IMR-90 (cell line): Measurements from ENCODE around the gene GSG1. TPM values are rescaled to one million over a fixed set of nuclear protein-coding genes. Genes with fewer than 3 reads are reported as not detected.

ENCODE experiments used
- ATAC-seq: fragments of 200-7000 bp; cut with Tn5 transposase; 2 replicates; pipeline ENCODE4 v1.9.1; 2020; ENCODE audit warnings: low read depth, mild to moderate bottlenecking, moderate library complexity
- BruUV-seq: library from RNA; stranded (reverse); fragments of 400-500 nt; replicated peaks from 2 replicates; lab custom pipeline; 2021; lab: Mats Ljungman, UMichigan
- CTCF ChIA-PET: fragments of 300-600 bp; formaldehyde crosslinking; extraction: SDS; loops from one replicate; lab custom pipeline; 2021; ENCODE audit warnings: antibody characterized with exemption; lab: Yijun Ruan, JAX
- POLR2A ChIA-PET: fragments of 300-600 bp; sonication (Branson Sonifier 250); formaldehyde crosslinking; loops from one replicate; lab custom pipeline; 2022; ENCODE audit warnings: antibody characterized with exemption; ENCODE audit not compliant: unreplicated experiment; lab: Charles Lee
- DNase-seq: peaks from one replicate; pipeline ENCODE4 v3.0.0; 2013
- H2AFZ ChIP-seq: replicated peaks from 2 replicates; pipeline ENCODE3; 2013; ENCODE audit warnings: low read length, mild to moderate bottlenecking; ENCODE audit not compliant: poor library complexity
- H2AK5ac ChIP-seq: 2 replicates; pipeline ENCODE4 v1.6.1; 2013; ENCODE audit warnings: low read depth, low read length, inconsistent platforms
- H2AK9ac ChIP-seq: replicated peaks from 2 replicates; pipeline ENCODE3; 2013; ENCODE audit warnings: mild to moderate bottlenecking, low read depth, low read length, moderate library complexity; ENCODE audit not compliant: poor library complexity
- H2BK120ac ChIP-seq: 2 replicates; pipeline ENCODE4 v1.6.1; 2013; ENCODE audit warnings: low read depth, low read length, inconsistent platforms
- H2BK15ac ChIP-seq: 3 replicates; pipeline ENCODE4 v1.6.1; 2013; ENCODE audit warnings: low read depth, low read length, inconsistent platforms
- H2BK20ac ChIP-seq: 2 replicates; pipeline ENCODE4 v1.6.1; 2013; ENCODE audit warnings: low read depth, mild to moderate bottlenecking, inconsistent platforms, low read length, moderate library complexity
- H2BK5ac ChIP-seq: 2 replicates; pipeline ENCODE4 v1.6.1; 2013; ENCODE audit warnings: mild to moderate bottlenecking, low read depth, low read length, inconsistent platforms; ENCODE audit not compliant: poor library complexity, severe bottlenecking
- H3K14ac ChIP-seq: replicated peaks from 2 replicates; pipeline ENCODE4 v1.6.1; 2013; ENCODE audit warnings: low read depth, low read length, inconsistent platforms
- H3K18ac ChIP-seq: 2 replicates; pipeline ENCODE4 v1.6.1; 2013; ENCODE audit warnings: low read depth, low read length, control low read depth
- H3K23ac ChIP-seq: 2 replicates; pipeline ENCODE4 v1.6.1; 2013; ENCODE audit warnings: low read depth, low read length, inconsistent platforms
- H3K27ac ChIP-seq: 2 replicates; pipeline ENCODE4 v1.5.1; 2013; ENCODE audit warnings: mild to moderate bottlenecking, control low read depth, low read length; ENCODE audit not compliant: insufficient read depth
- H3K27me3 ChIP-seq: 2 replicates; pipeline ENCODE4 v1.6.1; 2013; ENCODE audit warnings: low read length; ENCODE audit not compliant: control insufficient read depth, insufficient read depth
- H3K36me3 ChIP-seq: 2 replicates; pipeline ENCODE4 v1.6.1; 2013; ENCODE audit warnings: low read length, mixed read lengths; ENCODE audit not compliant: control insufficient read depth, insufficient read depth
- H3K4ac ChIP-seq: 2 replicates; pipeline ENCODE4 v1.6.1; 2013; ENCODE audit warnings: low read depth, low read length, inconsistent platforms
- H3K4me1 ChIP-seq: 2 replicates; pipeline ENCODE4 v1.6.1; 2013; ENCODE audit warnings: low read length, mixed read lengths; ENCODE audit not compliant: control insufficient read depth, insufficient read depth
- H3K4me2 ChIP-seq: 2 replicates; pipeline ENCODE4 v1.6.1; 2013; ENCODE audit warnings: low read depth, mild to moderate bottlenecking, control low read depth, low read length, moderate library complexity
- H3K4me3 ChIP-seq: 2 replicates; pipeline ENCODE4 v1.5.1; 2013; ENCODE audit warnings: low read depth, mild to moderate bottlenecking, control low read depth, low read length, moderate library complexity; ENCODE audit not compliant: insufficient read depth
- H3K56ac ChIP-seq: 2 replicates; pipeline ENCODE4 v1.6.1; 2013; ENCODE audit warnings: low read length, inconsistent platforms; ENCODE audit not compliant: insufficient read depth; ENCODE audit errors: extremely low read depth
- H3K79me1 ChIP-seq, 2 experiments: 2 replicates each; pipeline ENCODE4 v1.6.1; 2013; ENCODE audit warnings: low read length in 2 of 2, inconsistent platforms in 1 of 2, low read depth in 1 of 2
- H3K9ac ChIP-seq: 2 replicates; pipeline ENCODE4 v1.6.1; 2013; ENCODE audit warnings: low read depth, low read length, control low read depth
- H3K9me1 ChIP-seq: 2 replicates; pipeline ENCODE4 v1.6.1; 2013; ENCODE audit warnings: low read length, inconsistent platforms; ENCODE audit not compliant: insufficient read depth
- H3K9me3 ChIP-seq: 2 replicates; pipeline ENCODE4 v1.6.1; 2013; ENCODE audit warnings: low read length; ENCODE audit not compliant: control insufficient read depth, insufficient read depth
- H4K20me1 ChIP-seq: 2 replicates; pipeline ENCODE4 v1.6.1; 2013; ENCODE audit warnings: low read length, inconsistent platforms; ENCODE audit not compliant: insufficient read depth
- H4K5ac ChIP-seq: 2 replicates; pipeline ENCODE4 v1.6.1; 2013; ENCODE audit warnings: mild to moderate bottlenecking, low read depth, low read length, control low read depth
- H4K8ac ChIP-seq, 2 experiments: 2 replicates each; pipeline ENCODE4 v1.6.1; 2013; ENCODE audit warnings: low read depth in 2 of 2, low read length in 2 of 2, control low read depth in 1 of 2, inconsistent platforms in 1 of 2
- H4K91ac ChIP-seq: 2 replicates; pipeline ENCODE4 v1.6.1; 2013; ENCODE audit warnings: low read depth, low read length, inconsistent platforms; ENCODE audit not compliant: insufficient read depth
- BHLHE40 ChIP-seq: fragments of 150-350 bp; IDR thresholded peaks from 2 replicates; pipeline ENCODE4 v1.6.1; 2016; ENCODE audit warnings: mild to moderate bottlenecking, low read depth, low read length
- WGBS, 2 experiments: methylation state at CpG; one replicate each; pipeline versions ENCODE4 v1.1.5 to v1.1.7; 2013; ENCODE audit warnings: missing lambda C conversion rate in 2 of 2; ENCODE audit not compliant: insufficient read length in 1 of 2; ENCODE audit errors: extremely low coverage in 2 of 2; 5-methylcytosine and 5-hydroxymethylcytosine counted together
- dilution Hi-C: fragments of 300-500 bp; cut with HindIII; formaldehyde crosslinking; loops from one replicate; pipeline ENCODE4 v1.14.3; 2018; ENCODE audit warnings: low sequenced_read_pairs; ENCODE audit not compliant: unreplicated experiment
- in situ Hi-C: fragments of 300-500 bp; cut with MboI; formaldehyde crosslinking; loops from 3 replicates; pipeline ENCODE4 v1.14.3; 2019; ENCODE audit warnings: low sequenced_read_pairs, inconsistent platforms, mixed read lengths
- intact Hi-C: fragments of 100-400 bp; cut with micrococcal nuclease; formaldehyde crosslinking; loops from 2 replicates; pipeline ENCODE4 v1.10.0; 2022
- polyA plus RNA-seq, 3 experiments: library from polyadenylated mRNA; depleted of rRNA; stranded (reverse); fragments of >200 nt; gene quantifications; 2 replicates each; pipeline ENCODE4 v1.2.3, GENCODE V29; 2012; ENCODE audit warnings: low replicate concordance in 1 of 3
- total RNA-seq: library from RNA; depleted of rRNA; stranded (reverse); fragments of >200 nt; gene quantifications from 2 replicates; pipeline ENCODE4 v1.2.3, GENCODE V29; 2012
- TF ChIP-seq, protein P1 (sequence below): conservative IDR thresholded peaks from 2 replicates; pipeline ENCODE4 v1.5.1; 2012; ENCODE audit warnings: mild to moderate bottlenecking, low read depth, low read length, improper control_type of control experiment

Gene GSG1
- total and polyA plus RNA-seq, 2 of the 4 experiments (the other 2 are of a cell fraction) = 1.8 to 2.9 TPM

DNA sequence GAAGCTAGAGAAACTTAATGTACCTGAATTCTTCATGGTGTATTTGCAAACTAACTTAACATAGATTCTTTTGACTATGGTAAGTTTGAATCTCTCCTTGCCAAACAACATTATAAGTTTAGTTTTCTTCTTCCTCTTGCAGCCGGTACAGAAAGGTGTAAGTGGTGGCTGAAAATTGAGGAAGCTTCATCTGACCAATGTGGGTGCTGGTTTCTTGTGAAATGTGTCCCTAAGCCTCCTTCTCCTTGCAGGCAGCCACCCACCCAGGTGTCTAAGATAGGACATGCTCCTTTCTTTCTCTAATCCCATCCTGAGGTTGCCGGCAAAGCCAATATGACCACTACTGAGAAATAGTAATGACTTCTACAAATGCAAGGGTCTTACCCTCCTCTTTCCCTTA is 20.6 kb downstream of the GSG1 start:
- no peaks in the 10 kb centered on the region for H3K79me1 ChIP-seq
- H4K8ac ChIP-seq = no peak overlapping the region
- H3K9me3 ChIP-seq = no peaks in the 10 kb centered on the region; the same call in 1 of the 2 replicates
- BruUV-seq = no TSS peak
- in situ Hi-C loops (no loop called here), intact Hi-C loops (loop anchor here (2.0 kb wide), 1 partner anchor 58 kb away; no protein-coding TSS in a partner anchor), dilution Hi-C loops (no loop called here)
- H4K20me1 ChIP-seq = no peaks in the 10 kb centered on the region
- H2AK5ac ChIP-seq = no peak overlapping the region
- H3K18ac ChIP-seq = no peak overlapping the region
- H3K23ac ChIP-seq = no peak overlapping the region
- no peak overlapping the region for H2BK15ac ChIP-seq
- no peak overlapping the region for H4K5ac ChIP-seq
- no peaks in the 10 kb centered on the region for H3K27me3 ChIP-seq
- ATAC-seq (no peak), DNase-seq (no peak)
- WGBS, 2 experiments = no CpG with 5 or more reads among the region's 2 CpGs
- H3K36me3 ChIP-seq = peaks cover 3% of the 10 kb centered on the region; the same call in 1 of the 2 replicates
- no peak overlapping the region for H3K4ac ChIP-seq
- H2BK120ac ChIP-seq = no peak overlapping the region
- H3K27ac ChIP-seq = no peak overlapping the region
- no peak overlapping the region for H2AFZ ChIP-seq
- no peak overlapping the region for H3K4me3 ChIP-seq
- no peak overlapping the region for H3K14ac ChIP-seq
- H3K4me2 ChIP-seq = no peak overlapping the region
- H4K91ac ChIP-seq = no peak overlapping the region
- no peaks in the 10 kb centered on the region for H3K4me1 ChIP-seq
- H2BK5ac ChIP-seq = no peak overlapping the region
- 0 out of 2 replicates have a peak, but pooled peaks cover 4% of the 10 kb centered on the region for H3K9me1 ChIP-seq
- no peak overlapping the region for H3K9ac ChIP-seq
- H2BK20ac ChIP-seq = no peak overlapping the region
- CTCF ChIA-PET = no interaction called here
- no peak for TF ChIP-seq BHLHE40
- TF ChIP-seq, protein P1, sequence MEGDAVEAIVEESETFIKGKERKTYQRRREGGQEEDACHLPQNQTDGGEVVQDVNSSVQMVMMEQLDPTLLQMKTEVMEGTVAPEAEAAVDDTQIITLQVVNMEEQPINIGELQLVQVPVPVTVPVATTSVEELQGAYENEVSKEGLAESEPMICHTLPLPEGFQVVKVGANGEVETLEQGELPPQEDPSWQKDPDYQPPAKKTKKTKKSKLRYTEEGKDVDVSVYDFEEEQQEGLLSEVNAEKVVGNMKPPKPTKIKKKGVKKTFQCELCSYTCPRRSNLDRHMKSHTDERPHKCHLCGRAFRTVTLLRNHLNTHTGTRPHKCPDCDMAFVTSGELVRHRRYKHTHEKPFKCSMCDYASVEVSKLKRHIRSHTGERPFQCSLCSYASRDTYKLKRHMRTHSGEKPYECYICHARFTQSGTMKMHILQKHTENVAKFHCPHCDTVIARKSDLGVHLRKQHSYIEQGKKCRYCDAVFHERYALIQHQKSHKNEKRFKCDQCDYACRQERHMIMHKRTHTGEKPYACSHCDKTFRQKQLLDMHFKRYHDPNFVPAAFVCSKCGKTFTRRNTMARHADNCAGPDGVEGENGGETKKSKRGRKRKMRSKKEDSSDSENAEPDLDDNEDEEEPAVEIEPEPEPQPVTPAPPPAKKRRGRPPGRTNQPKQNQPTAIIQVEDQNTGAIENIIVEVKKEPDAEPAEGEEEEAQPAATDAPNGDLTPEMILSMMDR = no peak
- POLR2A ChIA-PET = no interaction called here
- no peak overlapping the region for H2AK9ac ChIP-seq
- H3K56ac ChIP-seq = no peak overlapping the region
